Effector memory CD4-positive, alpha-beta T cell (primary cell): ENCODE results near the gene MBD3L2.
A peak's percentile ranks its signal among the peaks of the same experiment; 100 is the strongest.
"Not testable (repeated sequence)": the region's sequence is repeated elsewhere in the genome, so short reads cannot be mapped to it uniquely, and the experiment has no call there.

ENCODE experiments used
- DNase-seq, 3 donors: peaks; one replicate each; pipeline ENCODE4 v3.0.0-alpha.2; 2020
- H3K27ac ChIP-seq: 2 replicates; pipeline ENCODE4 v1.7.0; 2013; ENCODE audit warnings: mild to moderate bottlenecking, low read length, moderate library complexity; ENCODE audit not compliant: insufficient read depth, poor library complexity, severe bottlenecking
- H3K27me3 ChIP-seq: replicated peaks from 2 replicates; pipeline ENCODE4 v1.7.0; 2013; ENCODE audit warnings: mild to moderate bottlenecking, low read length; ENCODE audit not compliant: insufficient read depth, control insufficient read depth, poor library complexity, severe bottlenecking
- H3K36me3 ChIP-seq: 2 replicates; pipeline ENCODE4 v1.7.0; 2013; ENCODE audit warnings: mild to moderate bottlenecking, low read length, moderate library complexity; ENCODE audit not compliant: control insufficient read depth, insufficient read depth
- H3K4me1 ChIP-seq: 2 replicates; pipeline ENCODE4 v1.7.0; 2013; ENCODE audit warnings: low read length, mild to moderate bottlenecking; ENCODE audit not compliant: control insufficient read depth, insufficient read depth, poor library complexity, severe bottlenecking
- H3K4me3 ChIP-seq: 2 replicates; pipeline ENCODE4 v1.7.0; 2013; ENCODE audit warnings: low read length, low read depth, mild to moderate bottlenecking; ENCODE audit not compliant: insufficient read depth, poor library complexity, severe bottlenecking
- H3K9me3 ChIP-seq: 2 replicates; pipeline ENCODE4 v1.7.0; 2013; ENCODE audit warnings: mild to moderate bottlenecking, low read length, moderate library complexity; ENCODE audit not compliant: control insufficient read depth
- total RNA-seq, 3 donors: gene quantifications; one replicate each; lab custom pipeline; 2026; lab: John Stamatoyannopoulos, UW

The MBD3L2 gene
- 0 reads per million in 3 donors for total RNA-seq

- not testable (repeated sequence) for H3K4me3 ChIP-seq, H3K27ac ChIP-seq, H3K9me3 ChIP-seq, H3K4me1 ChIP-seq, H3K36me3 ChIP-seq, H3K27me3 ChIP-seq, DNase-seq
These were observed at the start of gene MBD3L2 for GRCh38 chr19:7049021-7049420. MBD3L2 (plus strand) TSS chr19:7049321; CDS start chr19:7049374, 53 bp downstream.

GRCh38 chr19:6999933-7000332, 49.2 kb upstream of the MBD3L2 start:
- H3K9me3 ChIP-seq, result no peaks in the 10 kb centered on the region
- H3K4me1 ChIP-seq, result no peaks in the 10 kb centered on the region
- no peak for DNase-seq
- no peak overlapping the region for H3K27ac ChIP-seq
- no peaks in the 10 kb centered on the region for H3K27me3 ChIP-seq
- no peaks in the 10 kb centered on the region for H3K36me3 ChIP-seq
- H3K4me3 ChIP-seq, result no peak overlapping the region

- no peak overlapping the region for H3K27ac ChIP-seq
- no peak for DNase-seq
- H3K27me3 ChIP-seq, result no peaks in the 10 kb centered on the region
- H3K4me3 ChIP-seq, result no peak overlapping the region
- no peaks in the 10 kb centered on the region for H3K36me3 ChIP-seq
- no peaks in the 10 kb centered on the region for H3K9me3 ChIP-seq
- no peaks in the 10 kb centered on the region for H3K4me1 ChIP-seq
These were observed 48.8 kb upstream of the MBD3L2 start for GRCh38 chr19:7000333-7000732.

GRCh38 chr19:7000816-7001215, 48.3 kb upstream of the MBD3L2 start:
- Histone ChIP-seq H3K27me3 (no peaks in the 10 kb centered on the region), H3K36me3 (no peaks in the 10 kb centered on the region), H3K4me1 (no peaks in the 10 kb centered on the region), H3K4me3 (no peak overlapping the region), H3K27ac (no peak overlapping the region), H3K9me3 (no peaks in the 10 kb centered on the region)
- no peak for DNase-seq

- Histone ChIP-seq H3K4me1 (peaks cover 14% of the 10 kb centered on the region), H3K27ac (no peak overlapping the region), H3K27me3 (no peaks in the 10 kb centered on the region), H3K36me3 (no peaks in the 10 kb centered on the region), H3K4me3 (no peak overlapping the region), H3K9me3 (no peaks in the 10 kb centered on the region)
- no peak for DNase-seq
These were observed 44.7 kb upstream of the MBD3L2 start for GRCh38 chr19:7004313-7004931.

GRCh38 chr19:7006135-7006704, 42.9 kb upstream of the MBD3L2 start:
- H3K27ac ChIP-seq, result no peak overlapping the region
- no peaks in the 10 kb centered on the region for H3K27me3 ChIP-seq
- no peaks in the 10 kb centered on the region for H3K9me3 ChIP-seq
- H3K4me1 ChIP-seq, result peaks cover 19% of the 10 kb centered on the region
- H3K36me3 ChIP-seq, result no peaks in the 10 kb centered on the region
- H3K4me3 ChIP-seq, result no peak overlapping the region
- no peak for DNase-seq

GRCh38 chr19:7007859-7008258, 41.3 kb upstream of the MBD3L2 start:
- no peaks in the 10 kb centered on the region for H3K36me3 ChIP-seq
- peaks cover 19% of the 10 kb centered on the region for H3K4me1 ChIP-seq
- H3K4me3 ChIP-seq, result no peak overlapping the region
- DNase-seq, result no peak
- no peaks in the 10 kb centered on the region for H3K9me3 ChIP-seq
- H3K27ac ChIP-seq, result no peak overlapping the region
- H3K27me3 ChIP-seq, result no peaks in the 10 kb centered on the region

- H3K4me1 ChIP-seq, result peaks cover 19% of the 10 kb centered on the region
- DNase-seq, result no peak
These were observed 38.2 kb upstream of the MBD3L2 start for GRCh38 chr19:7010722-7011593.

GRCh38 chr19:7013678-7014077, 35.4 kb upstream of the MBD3L2 start:
- DNase-seq, result no peak
- Histone ChIP-seq H3K9me3 (no peaks in the 10 kb centered on the region), H3K36me3 (no peaks in the 10 kb centered on the region), H3K4me1 (peaks cover 12% of the 10 kb centered on the region), H3K27ac (peak overlapping the region; percentile 11), H3K27me3 (no peaks in the 10 kb centered on the region), H3K4me3 (no peak overlapping the region)

More at GRCh38 chr19:7010722-7011593, 38.2 kb upstream of the MBD3L2 start:
- no peaks in the 10 kb centered on the region for H3K36me3 ChIP-seq
- H3K4me3 ChIP-seq, result no peak overlapping the region
- H3K27ac ChIP-seq, result no peak overlapping the region
- no peaks in the 10 kb centered on the region for H3K27me3 ChIP-seq
- no peaks in the 10 kb centered on the region for H3K9me3 ChIP-seq

GRCh38 chr19:7018828-7019227, 30.3 kb upstream of the MBD3L2 start:
- DNase-seq, result no peak
- no peaks in the 10 kb centered on the region for H3K4me1 ChIP-seq

More at GRCh38 chr19:7018828-7019227, 30.3 kb upstream of the MBD3L2 start:
- Histone ChIP-seq H3K27ac (no peak overlapping the region), H3K9me3 (no peaks in the 10 kb centered on the region), H3K4me3 (no peak overlapping the region), H3K27me3 (no peaks in the 10 kb centered on the region), H3K36me3 (no peaks in the 10 kb centered on the region)
